Measurements from ENCODE around the gene FGFBP1.

Gene FGFBP1

GRCh38 chr4:15891312-15891711, 47.2 kb downstream of the FGFBP1 start:
- Histone ChIP-seq H3K9me3 (replicated peaks in 1 of 2; ENCODE audit: control insufficient read depth in 2 of 2, insufficient read depth in 1 of 2, low read depth in 1 of 2, low read length in 2 of 2) (no peaks in the 10 kb centered on the region), H2BK120ac (ENCODE audit: low read depth, low read length) (no peak overlapping the region), H3K4ac (ENCODE audit: low read length) (no peak overlapping the region), H2BK12ac (ENCODE audit: low read length) (no peak overlapping the region), H4K8ac (ENCODE audit: low read depth, low read length) (no peak overlapping the region), H2BK15ac (ENCODE audit: low read length) (no peak overlapping the region), H3K4me2 (ENCODE audit: insufficient read depth, low read length, poor library complexity, severe bottlenecking) (no peak overlapping the region), H3K4me3 (ENCODE audit: low read length in 2 of 2) (no peak overlapping the region), H3K14ac (ENCODE audit: low read length) (no peak overlapping the region), H4K91ac (ENCODE audit: low read depth, low read length, poor library complexity) (no peak overlapping the region), H2BK5ac (ENCODE audit: low read length) (no peak overlapping the region), H3K36me3 (replicated peaks in 1 of 2; ENCODE audit: control insufficient read depth in 2 of 2, insufficient read depth in 2 of 2, low read length in 2 of 2) (no peaks in the 10 kb centered on the region), H3K4me1 (ENCODE audit: control insufficient read depth in 2 of 2, insufficient read depth in 1 of 2, low read depth in 1 of 2, low read length in 2 of 2) (peaks cover 0 to 2% of the 10 kb centered on the region in 2 donors), H3K23ac (ENCODE audit: low read depth, low read length, poor library complexity) (no peak overlapping the region), H3K27me3 (ENCODE audit: control insufficient read depth in 3 of 3, insufficient read depth in 3 of 3, low read depth in 1 of 3, low read length in 3 of 3) (no peaks in the 10 kb centered on the region), H3K27ac (replicated peaks; ENCODE audit: low read length) (no peak overlapping the region), H3K9ac (ENCODE audit: low read depth, low read length, poor library complexity) (no peak overlapping the region), H2AFZ (ENCODE audit: low read length) (no peak overlapping the region), H3K18ac (ENCODE audit: low read length) (no peak overlapping the region), H2AK5ac (ENCODE audit: low read depth, low read length) (no peak overlapping the region), H3K79me1 (ENCODE audit: low read depth, low read length) (no peaks in the 10 kb centered on the region)
- no CpG with 5 or more reads among the region's 4 CpGs for WGBS, 2 donors (ENCODE audit: extremely low coverage in 2 of 2, insufficient read length in 2 of 2, insufficient replicate concordance in 1 of 2)
- no peak for DNase-seq (ENCODE audit: low spot score)

- H3K23ac ChIP-seq (ENCODE audit: low read depth, low read length, poor library complexity), result no peak overlapping the region
- H3K9ac ChIP-seq (ENCODE audit: low read depth, low read length, poor library complexity), result no peak overlapping the region
- H3K27me3 ChIP-seq (ENCODE audit: control insufficient read depth in 3 of 3, insufficient read depth in 3 of 3, low read depth in 1 of 3, low read length in 3 of 3), result no peaks in the 10 kb centered on the region
- no peak overlapping the region for H3K18ac ChIP-seq (ENCODE audit: low read length)
- no CpG with 5 or more reads among the region's 4 CpGs for WGBS, 2 donors (ENCODE audit: extremely low coverage in 2 of 2, insufficient read length in 2 of 2, insufficient replicate concordance in 1 of 2)
- H3K9me3 ChIP-seq (replicated peaks in 1 of 2; ENCODE audit: control insufficient read depth in 2 of 2, insufficient read depth in 1 of 2, low read depth in 1 of 2, low read length in 2 of 2), result no peaks in the 10 kb centered on the region
- no peak overlapping the region for H2BK15ac ChIP-seq (ENCODE audit: low read length)
- H2BK120ac ChIP-seq (ENCODE audit: low read depth, low read length), result no peak overlapping the region
- H3K79me1 ChIP-seq (ENCODE audit: low read depth, low read length), result no peaks in the 10 kb centered on the region
- no peak overlapping the region for H4K91ac ChIP-seq (ENCODE audit: low read depth, low read length, poor library complexity)
- no peak overlapping the region for H3K4me3 ChIP-seq (ENCODE audit: low read length in 2 of 2)
- no peak overlapping the region for H2BK12ac ChIP-seq (ENCODE audit: low read length)
- H3K4me2 ChIP-seq (ENCODE audit: insufficient read depth, low read length, poor library complexity, severe bottlenecking), result no peak overlapping the region
- H3K4ac ChIP-seq (ENCODE audit: low read length), result no peak overlapping the region
- H2BK5ac ChIP-seq (ENCODE audit: low read length), result no peak overlapping the region
- no peak overlapping the region for H2AK5ac ChIP-seq (ENCODE audit: low read depth, low read length)
- H4K8ac ChIP-seq (ENCODE audit: low read depth, low read length), result no peak overlapping the region
- no peak overlapping the region for H3K27ac ChIP-seq (replicated peaks; ENCODE audit: low read length)
- no peaks in the 10 kb centered on the region for H3K36me3 ChIP-seq (replicated peaks in 1 of 2; ENCODE audit: control insufficient read depth in 2 of 2, insufficient read depth in 2 of 2, low read length in 2 of 2)
- DNase-seq (ENCODE audit: low spot score), result no peak
- H3K4me1 ChIP-seq (ENCODE audit: control insufficient read depth in 2 of 2, insufficient read depth in 1 of 2, low read depth in 1 of 2, low read length in 2 of 2), result peaks cover 0 to 2% of the 10 kb centered on the region in 2 donors
- no peak overlapping the region for H3K14ac ChIP-seq (ENCODE audit: low read length)
- no peak overlapping the region for H2AFZ ChIP-seq (ENCODE audit: low read length)
These were observed 48.2 kb downstream of the FGFBP1 start for GRCh38 chr4:15890246-15890829.

- WGBS, 2 donors (ENCODE audit: extremely low coverage in 2 of 2, insufficient read length in 2 of 2, insufficient replicate concordance in 1 of 2), result no CpG with 5 or more reads among the region's 9 CpGs
- no peak overlapping the region for H3K14ac ChIP-seq (ENCODE audit: low read length)
- no peaks in the 10 kb centered on the region for H3K27me3 ChIP-seq (ENCODE audit: control insufficient read depth in 3 of 3, insufficient read depth in 3 of 3, low read depth in 1 of 3, low read length in 3 of 3)
- H2BK120ac ChIP-seq (ENCODE audit: low read depth, low read length), result no peak overlapping the region
- H3K4ac ChIP-seq (ENCODE audit: low read length), result no peak overlapping the region
- no peak overlapping the region for H2AFZ ChIP-seq (ENCODE audit: low read length)
- H2BK5ac ChIP-seq (ENCODE audit: low read length), result no peak overlapping the region
- no peak for DNase-seq (ENCODE audit: low spot score)
- no peak overlapping the region for H3K4me3 ChIP-seq (ENCODE audit: low read length in 2 of 2)
- no peak overlapping the region for H2BK15ac ChIP-seq (ENCODE audit: low read length)
- no peaks in the 10 kb centered on the region for H3K36me3 ChIP-seq (replicated peaks in 1 of 2; ENCODE audit: control insufficient read depth in 2 of 2, insufficient read depth in 2 of 2, low read length in 2 of 2)
- no peaks in the 10 kb centered on the region for H3K9me3 ChIP-seq (replicated peaks in 1 of 2; ENCODE audit: control insufficient read depth in 2 of 2, insufficient read depth in 1 of 2, low read depth in 1 of 2, low read length in 2 of 2)
- H3K4me2 ChIP-seq (ENCODE audit: insufficient read depth, low read length, poor library complexity, severe bottlenecking), result no peak overlapping the region
- no peak overlapping the region for H3K9ac ChIP-seq (ENCODE audit: low read depth, low read length, poor library complexity)
- H3K4me1 ChIP-seq (ENCODE audit: control insufficient read depth in 2 of 2, insufficient read depth in 1 of 2, low read depth in 1 of 2, low read length in 2 of 2), result peaks cover 0 to 4% of the 10 kb centered on the region in 2 donors
- no peak overlapping the region for H3K18ac ChIP-seq (ENCODE audit: low read length)
- no peak overlapping the region for H4K91ac ChIP-seq (ENCODE audit: low read depth, low read length, poor library complexity)
- no peak overlapping the region for H2BK12ac ChIP-seq (ENCODE audit: low read length)
- no peak overlapping the region for H2AK5ac ChIP-seq (ENCODE audit: low read depth, low read length)
- H3K79me1 ChIP-seq (ENCODE audit: low read depth, low read length), result no peaks in the 10 kb centered on the region
- no peak overlapping the region for H4K8ac ChIP-seq (ENCODE audit: low read depth, low read length)
- no peak overlapping the region for H3K23ac ChIP-seq (ENCODE audit: low read depth, low read length, poor library complexity)
- no peak overlapping the region for H3K27ac ChIP-seq (replicated peaks; ENCODE audit: low read length)
These were observed 50.0 kb downstream of the FGFBP1 start for GRCh38 chr4:15888515-15888914.
